ENCODE results near the gene DNAJC24. TPM values are rescaled to one million over a fixed set of nuclear protein-coding genes. Genes with fewer than 3 reads are reported as not detected.

The DNAJC24 gene
- total RNA-seq, 6 donors from 2014 or later: 3.2 to 32.5 (median 15.9) TPM

DNA sequence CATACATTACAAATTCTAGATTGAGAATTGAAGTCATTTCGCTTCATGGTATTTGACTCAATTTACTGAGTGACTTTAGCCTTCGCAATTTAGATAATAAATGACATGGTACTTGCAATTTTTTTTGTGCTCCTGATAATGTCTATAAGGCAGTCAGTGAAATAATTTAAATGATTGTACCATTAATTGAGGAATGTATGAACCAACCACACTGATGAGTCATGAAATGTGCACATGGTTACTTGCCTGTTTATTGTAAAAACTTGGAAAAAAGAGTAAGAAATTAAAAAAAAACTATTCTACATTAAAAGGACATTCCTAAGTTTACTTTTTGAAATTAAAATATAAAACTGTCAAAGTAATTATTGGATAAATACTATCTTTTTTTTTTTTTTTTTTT is 43.3 kb downstream of the DNAJC24 start:
- 95 to 97% methylated on average over 2 of the region's 2 CpGs for WGBS, 2 donors
- TF ChIP-seq EP300 (IDR thresholded peaks at IDR 0.05): no peak
- TF ChIP-seq POLR2A (IDR thresholded peaks at IDR 0.05): no peak
- TF ChIP-seq, protein P1, sequence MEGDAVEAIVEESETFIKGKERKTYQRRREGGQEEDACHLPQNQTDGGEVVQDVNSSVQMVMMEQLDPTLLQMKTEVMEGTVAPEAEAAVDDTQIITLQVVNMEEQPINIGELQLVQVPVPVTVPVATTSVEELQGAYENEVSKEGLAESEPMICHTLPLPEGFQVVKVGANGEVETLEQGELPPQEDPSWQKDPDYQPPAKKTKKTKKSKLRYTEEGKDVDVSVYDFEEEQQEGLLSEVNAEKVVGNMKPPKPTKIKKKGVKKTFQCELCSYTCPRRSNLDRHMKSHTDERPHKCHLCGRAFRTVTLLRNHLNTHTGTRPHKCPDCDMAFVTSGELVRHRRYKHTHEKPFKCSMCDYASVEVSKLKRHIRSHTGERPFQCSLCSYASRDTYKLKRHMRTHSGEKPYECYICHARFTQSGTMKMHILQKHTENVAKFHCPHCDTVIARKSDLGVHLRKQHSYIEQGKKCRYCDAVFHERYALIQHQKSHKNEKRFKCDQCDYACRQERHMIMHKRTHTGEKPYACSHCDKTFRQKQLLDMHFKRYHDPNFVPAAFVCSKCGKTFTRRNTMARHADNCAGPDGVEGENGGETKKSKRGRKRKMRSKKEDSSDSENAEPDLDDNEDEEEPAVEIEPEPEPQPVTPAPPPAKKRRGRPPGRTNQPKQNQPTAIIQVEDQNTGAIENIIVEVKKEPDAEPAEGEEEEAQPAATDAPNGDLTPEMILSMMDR (IDR thresholded peaks at IDR 0.05): no peak
- TF ChIP-seq POLR2AphosphoS5 (IDR thresholded peaks at IDR 0.05): no peak
- Histone ChIP-seq H3K9me3 (no peaks in the 10 kb centered on the region), H3K36me3 (no peaks in the 10 kb centered on the region), H3K4me3 (no peak overlapping the region), H3K27ac (no peak overlapping the region), H3K27me3 (no peaks in the 10 kb centered on the region), H3K4me1 (no peaks in the 10 kb centered on the region)
- DNase-seq (no peak), ATAC-seq (ENCODE audit: low FRiP score in 2 of 2) (no peak)

DNA sequence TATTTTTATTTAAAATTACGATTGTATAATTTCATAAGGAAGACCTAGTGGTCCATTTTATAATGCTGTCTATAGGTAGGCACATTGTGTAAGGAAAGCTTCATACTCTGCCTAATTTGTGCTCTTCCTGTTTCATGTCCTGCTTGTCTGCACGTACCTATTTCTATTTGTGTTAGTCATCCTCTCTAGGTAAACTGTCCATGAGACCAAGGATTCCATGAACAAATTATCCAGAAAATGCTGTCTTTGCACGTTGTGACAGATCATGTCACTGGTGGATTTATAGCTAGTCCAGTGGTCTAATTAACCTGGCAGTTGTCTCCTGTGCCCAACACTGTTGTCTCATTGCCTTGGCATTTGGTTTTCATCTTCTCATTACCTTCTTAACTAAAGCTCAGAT is 44.7 kb downstream of the DNAJC24 start:
- no peaks in the 10 kb centered on the region for H3K36me3 ChIP-seq
- no peak for ATAC-seq (ENCODE audit: low FRiP score in 2 of 2)
- no peak for DNase-seq
- H3K9me3 ChIP-seq: no peaks in the 10 kb centered on the region
- WGBS, 2 donors: 85 to 87% methylated on average over 3 of the region's 3 CpGs
- H3K27ac ChIP-seq: no peak overlapping the region
- H3K27me3 ChIP-seq: no peaks in the 10 kb centered on the region
- H3K4me3 ChIP-seq: no peak overlapping the region
- no peaks in the 10 kb centered on the region for H3K4me1 ChIP-seq
- TF ChIP-seq EP300 (IDR thresholded peaks at IDR 0.05): no peak
- TF ChIP-seq POLR2A (IDR thresholded peaks at IDR 0.05): no peak
- TF ChIP-seq POLR2AphosphoS5 (IDR thresholded peaks at IDR 0.05): no peak

DNA sequence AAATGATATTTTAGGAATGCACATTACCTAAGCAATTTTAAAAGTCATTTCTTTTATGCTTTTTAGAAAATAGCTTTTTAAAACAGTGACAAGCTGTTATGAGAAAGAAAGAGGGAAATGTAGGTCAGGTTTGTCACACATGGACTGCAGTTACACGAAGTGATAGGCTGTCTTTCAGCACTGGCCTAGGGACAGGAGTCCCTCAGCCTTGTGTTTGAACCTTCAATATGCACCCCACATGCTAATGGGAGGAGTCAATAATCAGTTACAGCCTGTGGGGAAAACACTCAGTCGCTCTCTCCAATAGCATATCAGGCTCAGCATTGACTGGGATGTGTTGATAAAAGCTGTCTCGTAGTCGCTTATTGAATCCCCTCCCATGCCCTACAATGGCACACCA is 45.8 kb downstream of the DNAJC24 start:
- Histone ChIP-seq H3K4me3 (no peak overlapping the region), H3K36me3 (no peaks in the 10 kb centered on the region), H3K27ac (no peak overlapping the region), H3K4me1 (no peaks in the 10 kb centered on the region), H3K9me3 (no peaks in the 10 kb centered on the region), H3K27me3 (no peaks in the 10 kb centered on the region)
- TF ChIP-seq POLR2AphosphoS5 (IDR thresholded peaks at IDR 0.05) (no peak), EP300 (IDR thresholded peaks at IDR 0.05) (no peak), POLR2A (IDR thresholded peaks at IDR 0.05) (no peak)
- TF ChIP-seq, protein P1 (IDR thresholded peaks at IDR 0.05): no peak
- DNase-seq (no peak), ATAC-seq (ENCODE audit: low FRiP score in 2 of 2) (no peak)
- WGBS, 2 donors: 65 to 92% methylated on average over 4 of the region's 4 CpGs

DNA sequence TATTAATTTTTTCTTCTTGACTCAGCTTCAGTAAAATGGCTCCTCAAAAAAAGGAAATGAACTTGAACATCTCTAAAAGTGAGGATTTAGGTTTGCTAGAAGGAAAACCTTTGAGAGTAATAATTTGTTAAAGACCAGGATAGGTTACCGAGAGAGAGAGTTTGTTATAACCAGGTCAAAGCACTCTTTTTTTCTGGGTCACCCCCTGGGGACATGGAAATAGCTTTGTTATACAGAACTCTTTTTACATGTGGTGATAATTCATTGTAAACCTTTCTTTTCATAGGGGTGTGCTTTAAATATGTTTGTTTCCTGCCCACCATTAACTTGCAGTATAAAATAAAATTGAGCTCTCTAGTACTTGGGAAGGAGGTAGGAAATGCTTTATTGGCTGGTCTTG is 47.7 kb downstream of the DNAJC24 start:
- Histone ChIP-seq H3K9me3 (no peaks in the 10 kb centered on the region), H3K27ac (no peak overlapping the region), H3K4me1 (no peaks in the 10 kb centered on the region), H3K36me3 (no peaks in the 10 kb centered on the region), H3K4me3 (no peak overlapping the region), H3K27me3 (no peaks in the 10 kb centered on the region)
- DNase-seq: no peak
- ATAC-seq (ENCODE audit: low FRiP score in 2 of 2): no peak
- WGBS, 2 donors: 97 to 98% methylated on average over 1 of the region's 1 CpG
- TF ChIP-seq, protein P1 (IDR thresholded peaks at IDR 0.05): no peak
- no peak for TF ChIP-seq POLR2A (IDR thresholded peaks at IDR 0.05)
- TF ChIP-seq POLR2AphosphoS5 (IDR thresholded peaks at IDR 0.05): no peak

DNA sequence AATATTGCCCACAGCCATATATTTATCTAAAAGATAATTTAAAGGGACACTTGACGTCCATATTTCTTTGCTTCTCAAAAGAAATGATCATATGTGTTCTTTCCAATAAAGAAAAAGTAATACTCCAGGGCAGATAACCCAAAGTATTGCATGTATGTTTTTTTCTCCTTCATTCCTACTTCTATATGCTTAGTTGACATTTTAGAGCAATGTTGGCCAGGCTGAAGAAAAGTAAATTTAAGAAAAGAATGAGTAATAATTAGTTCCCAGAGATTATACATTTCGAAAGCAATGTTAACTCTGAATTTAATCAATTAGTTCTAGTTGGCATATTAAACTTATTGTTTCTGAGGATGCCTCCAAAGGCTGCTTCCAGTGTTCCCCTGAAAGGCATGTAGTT is 48.2 kb downstream of the DNAJC24 start:
- WGBS, 2 donors: 92 to 100% methylated on average over 2 of the region's 2 CpGs
- H3K27me3 ChIP-seq: no peaks in the 10 kb centered on the region

More for the DNA sequence above, 48.2 kb downstream of the DNAJC24 start:
- no peak overlapping the region for H3K4me3 ChIP-seq
- no peak overlapping the region for H3K27ac ChIP-seq
- no peaks in the 10 kb centered on the region for H3K9me3 ChIP-seq
- no peaks in the 10 kb centered on the region for H3K36me3 ChIP-seq
- no peak for TF ChIP-seq POLR2AphosphoS5 (IDR thresholded peaks at IDR 0.05)
- TF ChIP-seq POLR2A (IDR thresholded peaks at IDR 0.05): no peak
- no peak for TF ChIP-seq EP300 (IDR thresholded peaks at IDR 0.05)
- TF ChIP-seq, protein P1 (IDR thresholded peaks at IDR 0.05): no peak
- ATAC-seq (ENCODE audit: low FRiP score in 2 of 2) (no peak), DNase-seq (no peak)
- no peaks in the 10 kb centered on the region for H3K4me1 ChIP-seq

Measured in upper lobe of left lung (tissue), 6 donors.